ENCODE data around the gene ATP6V1B1. TPM values are rescaled to one million over a fixed set of nuclear protein-coding genes. Genes with fewer than 3 reads are reported as not detected.

The ATP6V1B1 gene
- total and polyA plus RNA-seq, 2 of the 13 experiments (the other 11 are each of a cell fraction or from before 2014, with no cell fraction given), result 0.58 to 1.6 TPM

- no peak for TF ChIP-seq ZNF816 (CRISPR knock-in tag; IDR thresholded peaks at IDR 0.05; ENCODE audit: borderline replicate concordance)
- peak; percentile 20; the same call in 1 of the 2 replicates for TF ChIP-seq ZNF788 (CRISPR knock-in tag; IDR thresholded peaks at IDR 0.05; ENCODE audit: borderline replicate concordance)
- no peak for TF ChIP-seq XBP1 (CRISPR knock-in tag; IDR thresholded peaks at IDR 0.05)
- TF ChIP-seq ZNF766 (CRISPR knock-in tag; IDR thresholded peaks at IDR 0.05; ENCODE audit: borderline replicate concordance), result no peak
- TF ChIP-seq ZFAT (CRISPR knock-in tag; conservative IDR thresholded peaks at IDR 0.05), result no peak
- TF ChIP-seq POLR2AphosphoS2 (IDR thresholded peaks at IDR 0.05; ENCODE audit: low read depth, low read length), result no peak
- TF ChIP-seq NPAS2 (CRISPR knock-in tag; IDR thresholded peaks at IDR 0.05; ENCODE audit: borderline replicate concordance), result no peak
- TF ChIP-seq XRCC5 (optimal IDR thresholded peaks at IDR 0.05; ENCODE audit: low read length), result no peak
- TF ChIP-seq IRX3 (CRISPR knock-in tag; IDR thresholded peaks at IDR 0.05; ENCODE audit: borderline replicate concordance, low read depth), result no peak
- TF ChIP-seq ZBTB1 (CRISPR knock-in tag; IDR thresholded peaks at IDR 0.05; ENCODE audit: borderline replicate concordance), result no peak
- TF ChIP-seq HNF1B (CRISPR knock-in tag; IDR thresholded peaks at IDR 0.05), result 0 out of 2 replicates have a peak, but pooled peaks have one; percentile 15
- no peak for TF ChIP-seq RFX3 (CRISPR knock-in tag; IDR thresholded peaks at IDR 0.05)
- TF ChIP-seq ELF3 (CRISPR knock-in tag; IDR thresholded peaks at IDR 0.05), result no peak; the same call in 1 of the 2 replicates
- no peak for TF ChIP-seq ZNF577 (CRISPR knock-in tag; IDR thresholded peaks at IDR 0.05; ENCODE audit: borderline replicate concordance, low read depth)
- no peak for TF ChIP-seq ATF7-NPFF (CRISPR knock-in tag; IDR thresholded peaks at IDR 0.05; ENCODE audit: low read depth)
- TF ChIP-seq ZMYM3 (CRISPR knock-in tag; IDR thresholded peaks at IDR 0.05), result no peak
- TF ChIP-seq ZSCAN21 (CRISPR knock-in tag; IDR thresholded peaks at IDR 0.05; ENCODE audit: borderline replicate concordance), result no peak
- 0 out of 2 replicates have a peak, but pooled peaks have one; percentile 0 for TF ChIP-seq HOXA3 (CRISPR knock-in tag; IDR thresholded peaks at IDR 0.05)
- TF ChIP-seq HNRNPK (IDR thresholded peaks at IDR 0.05; ENCODE audit: low read depth, low read length, poor library complexity, severe bottlenecking), result no peak
- no peak for TF ChIP-seq MYPOP (CRISPR knock-in tag; IDR thresholded peaks at IDR 0.05)
- TF ChIP-seq EED (CRISPR knock-in tag; IDR thresholded peaks at IDR 0.05), result no peak
- TF ChIP-seq ZBTB42 (CRISPR knock-in tag; IDR thresholded peaks at IDR 0.05), result no peak
Observed at GRCh38 chr2:70937866-70938585, 2.3 kb downstream of the ATP6V1B1 start (continued).

All from HepG2 (cell line).